GM18526 (cell line): ENCODE results near the gene POLDIP3.

Experiments
- POLR2A ChIP-seq: IDR thresholded peaks from 3 replicates; pipeline ENCODE4 v1.6.1; 2011; ENCODE audit not compliant: insufficient read length; ENCODE audit errors: extremely low read depth

Gene POLDIP3

GRCh38 chr22:42614312-42615091 lies at the start of gene POLDIP3:
Gene POLDIP3, minus strand, starts transcription at chr22:42614883. Its CDS starts 26 bp downstream, at chr22:42614857.
- peak; percentile 52 for TF ChIP-seq POLR2A

GRCh38 chr22:42661985-42662831 lies 47.5 kb upstream of the POLDIP3 start:
- peak; percentile 25 for TF ChIP-seq POLR2A

GRCh38 chr22:42656578-42656977 lies 41.9 kb upstream of the POLDIP3 start:
- TF ChIP-seq POLR2A: no peak

GRCh38 chr22:42655693-42656092 lies 41.0 kb upstream of the POLDIP3 start:
- no peak for TF ChIP-seq POLR2A

- no peak for TF ChIP-seq POLR2A
These were observed 39.9 kb upstream of the POLDIP3 start for GRCh38 chr22:42654436-42655073.

- TF ChIP-seq POLR2A: no peak
These were observed 39.3 kb upstream of the POLDIP3 start for GRCh38 chr22:42653999-42654398.

- TF ChIP-seq POLR2A: no peak
These were observed 36.5 kb upstream of the POLDIP3 start for GRCh38 chr22:42651134-42651533.

- peak; percentile 50 for TF ChIP-seq POLR2A
These were observed 34.8 kb upstream of the POLDIP3 start, which contains the start of gene CYB5R3 for GRCh38 chr22:42649246-42650099. Gene CYB5R3, minus strand, starts transcription at chr22:42649392. Its CDS starts 77 bp downstream, at chr22:42649315.

- TF ChIP-seq POLR2A: no peak
These were observed 33.9 kb upstream of the POLDIP3 start for GRCh38 chr22:42648368-42649245.

GRCh38 chr22:42648017-42648367 lies 33.3 kb upstream of the POLDIP3 start:
- TF ChIP-seq POLR2A: no peak

GRCh38 chr22:42646569-42647525 lies 32.2 kb upstream of the POLDIP3 start:
- no peak for TF ChIP-seq POLR2A

- no peak for TF ChIP-seq POLR2A
These were observed 31.4 kb upstream of the POLDIP3 start for GRCh38 chr22:42645938-42646568.

- TF ChIP-seq POLR2A: no peak
These were observed 30.8 kb upstream of the POLDIP3 start for GRCh38 chr22:42645341-42645937.
